SK-N-SH treated with all-trans-retinoic acid at 6 μM for 48 hours (cell line): ENCODE results near the gene FHIT.

Experiments used
- ARNTL ChIP-seq: fragments of 450-650 bp; formaldehyde crosslinking; IDR thresholded peaks from 2 replicates; pipeline ENCODE4 v1.5.0; 2020; ENCODE audit warnings: low read depth, mild to moderate bottlenecking, moderate library complexity, borderline replicate concordance
- CREB5 ChIP-seq: fragments of 250-450 bp; sonication (Bioruptor Pico); IDR thresholded peaks from 2 replicates; pipeline ENCODE4 v1.5.1; 2020; ENCODE audit warnings: low read depth, mild to moderate bottlenecking, moderate library complexity
- CSDC2 ChIP-seq: fragments of 250-450 bp; sonication (Bioruptor Pico); IDR thresholded peaks from 2 replicates; pipeline ENCODE4 v1.5.0; 2020; ENCODE audit warnings: mild to moderate bottlenecking, moderate library complexity
- CSRNP3 ChIP-seq: fragments of 250-450 bp; sonication (Bioruptor Pico); IDR thresholded peaks from 2 replicates; pipeline ENCODE4 v1.5.1; 2021; ENCODE audit warnings: mild to moderate bottlenecking, moderate library complexity
- PATZ1 ChIP-seq: fragments of 250-450 bp; sonication (Bioruptor Pico); IDR thresholded peaks from 2 replicates; pipeline ENCODE4 v1.8.0; 2020; ENCODE audit warnings: mild to moderate bottlenecking, moderate library complexity, borderline replicate concordance
- RARB ChIP-seq: fragments of 250-450 bp; sonication (Bioruptor Pico); IDR thresholded peaks from 2 replicates; pipeline ENCODE4 v1.8.0; 2021; ENCODE audit warnings: mild to moderate bottlenecking, moderate library complexity
- TSHZ2 ChIP-seq: fragments of 250-450 bp; sonication (Bioruptor Pico); IDR thresholded peaks from 2 replicates; pipeline ENCODE4 v1.5.0; 2020; ENCODE audit warnings: mild to moderate bottlenecking, moderate library complexity
- ZC3H10 ChIP-seq: fragments of 250-450 bp; sonication (Bioruptor Pico); IDR thresholded peaks from 2 replicates; pipeline ENCODE4 v1.5.1; 2021; ENCODE audit warnings: mild to moderate bottlenecking, moderate library complexity

GRCh38 chr3:60856257-60857046, 394.8 kb downstream of the FHIT start:
- TF ChIP-seq CSDC2 (CRISPR knock-in tag): no peak
- no peak for TF ChIP-seq CSRNP3 (CRISPR knock-in tag)
- no peak for TF ChIP-seq PATZ1 (CRISPR knock-in tag)
- TF ChIP-seq ARNTL (CRISPR knock-in tag): no peak
- no peak for TF ChIP-seq CREB5
- no peak for TF ChIP-seq ZC3H10
- TF ChIP-seq RARB: no peak
- no peak for TF ChIP-seq TSHZ2 (CRISPR knock-in tag)
